Neural cell (in vitro differentiated cells): ENCODE measurements around the gene SS18L1. TPM values are rescaled to one million over a fixed set of nuclear protein-coding genes. Genes with fewer than 3 reads are reported as not detected.

Source experiments
- H2AFZ ChIP-seq: fragments of 200-600, 300-800 bp; sonication (generic), shearing (Covaris generic); 2 replicates; pipeline ENCODE4 v1.6.0; 2014; ENCODE audit warnings: low read depth, mild to moderate bottlenecking, antibody characterized with exemption, low read length, moderate library complexity
- H3F3A ChIP-seq: fragments of 200-600 bp; shearing (Covaris generic); 2 replicates; pipeline ENCODE4 v1.6.1; 2016; ENCODE audit warnings: mild to moderate bottlenecking, moderate library complexity, mixed read lengths, antibody characterized with exemption, low read length; ENCODE audit not compliant: insufficient read depth, poor library complexity, severe bottlenecking
- H3K27ac ChIP-seq: fragments of 200-600, 300-800 bp; sonication (generic), shearing (Covaris generic); 2 replicates; pipeline ENCODE4 v1.5.1; 2014; ENCODE audit warnings: mild to moderate bottlenecking, low read length, moderate library complexity
- H3K27me3 ChIP-seq: fragments of 300-800, 200-600 bp; sonication (generic), shearing (Covaris generic); 2 replicates; pipeline ENCODE4 v1.6.0; 2014; ENCODE audit warnings: mild to moderate bottlenecking, low read depth, low read length, moderate library complexity; ENCODE audit not compliant: insufficient read depth
- H3K36me3 ChIP-seq: fragments of 300-800, 200-600 bp; sonication (generic), shearing (Covaris generic); 2 replicates; pipeline ENCODE4 v1.5.1; 2014; ENCODE audit warnings: mild to moderate bottlenecking, antibody characterized with exemption, low read length, moderate library complexity; ENCODE audit not compliant: insufficient read depth
- H3K4me2 ChIP-seq: fragments of 300-800, 200-600 bp; sonication (generic), shearing (Covaris generic); 2 replicates; pipeline ENCODE4 v1.6.0; 2014; ENCODE audit warnings: mild to moderate bottlenecking, low read length
- H3K4me3 ChIP-seq: fragments of 300-800, 200-600 bp; sonication (generic), shearing (Covaris generic); 2 replicates; pipeline ENCODE4 v1.5.1; 2014; ENCODE audit warnings: mild to moderate bottlenecking, low read length, moderate library complexity
- H3K79me2 ChIP-seq: fragments of 200-600 bp; shearing (Covaris generic); replicated peaks from 2 replicates; pipeline ENCODE4 v1.6.0; 2014; ENCODE audit warnings: mild to moderate bottlenecking, low read length, moderate library complexity; ENCODE audit not compliant: insufficient read depth
- H3K9ac ChIP-seq: fragments of 300-800, 200-600 bp; sonication (generic), shearing (Covaris generic); 2 replicates; pipeline ENCODE4 v1.6.1; 2016; ENCODE audit warnings: mild to moderate bottlenecking, low read length, mixed read lengths
- H3K9me2 ChIP-seq: fragments of 200-600 bp; shearing (Covaris generic); 2 replicates; pipeline ENCODE4 v1.6.1; 2016; ENCODE audit warnings: mild to moderate bottlenecking, low read length, mixed read lengths; ENCODE audit not compliant: insufficient read depth
- H3K9me3 ChIP-seq: fragments of 200-600, 300-800 bp; sonication (generic), shearing (Covaris generic); 2 replicates; pipeline ENCODE4 v1.6.1; 2016; ENCODE audit warnings: mild to moderate bottlenecking, mixed run types, low read length, moderate library complexity, mixed read lengths
- H4K20me1 ChIP-seq: fragments of 200-600 bp; shearing (Covaris generic); 2 replicates; pipeline ENCODE4 v1.6.1; 2016; ENCODE audit warnings: mild to moderate bottlenecking, mixed run types; ENCODE audit not compliant: insufficient read depth
- CTCF ChIP-seq: fragments of 450-650 bp; IDR thresholded peaks from 2 replicates; pipeline ENCODE4 v1.5.1; 2014; ENCODE audit warnings: antibody characterized with exemption, mild to moderate bottlenecking, moderate library complexity; ENCODE audit not compliant: poor library complexity, severe bottlenecking
- EP300 ChIP-seq: fragments of 450-650 bp; conservative IDR thresholded peaks from 2 replicates; pipeline ENCODE4 v1.6.1; 2014; ENCODE audit warnings: antibody characterized with exemption, mild to moderate bottlenecking, moderate library complexity; ENCODE audit not compliant: poor library complexity, severe bottlenecking
- EZH2 ChIP-seq: fragments of 200-600, 300-800 bp; shearing (Covaris generic), sonication (generic); IDR thresholded peaks from 2 replicates; pipeline ENCODE4 v1.6.1; 2014; ENCODE audit warnings: antibody characterized with exemption, low read length, borderline replicate concordance, mild to moderate bottlenecking; ENCODE audit not compliant: insufficient read depth, poor library complexity, severe bottlenecking
- MXI1 ChIP-seq: fragments of 450-650 bp; conservative IDR thresholded peaks from 2 replicates; pipeline ENCODE4 v1.6.1; 2014; ENCODE audit warnings: antibody characterized with exemption, mild to moderate bottlenecking; ENCODE audit not compliant: poor library complexity, severe bottlenecking
- POLR2AphosphoS5 ChIP-seq: IDR thresholded peaks from 2 replicates; pipeline ENCODE4 v1.6.1; 2012
- RAD21 ChIP-seq: fragments of 450-650 bp; conservative IDR thresholded peaks from 2 replicates; pipeline ENCODE4 v1.6.1; 2014; ENCODE audit warnings: antibody characterized with exemption, mild to moderate bottlenecking, moderate library complexity
- REST ChIP-seq: IDR thresholded peaks from 2 replicates; pipeline ENCODE4 v1.6.1; 2012; ENCODE audit warnings: borderline replicate concordance
- SMC3 ChIP-seq: fragments of 450-650 bp; conservative IDR thresholded peaks from 2 replicates; pipeline ENCODE4 v1.6.1; 2014; ENCODE audit warnings: antibody characterized with exemption, mild to moderate bottlenecking, moderate library complexity; ENCODE audit not compliant: poor library complexity
- polyA plus RNA-seq: library from polyadenylated mRNA; depleted of rRNA; stranded (reverse); fragments of >200 nt; gene quantifications from 2 replicates; pipeline ENCODE4 v1.2.3, GENCODE V29; 2014

The SS18L1 gene
- polyA plus RNA-seq, 1 donor from 2014 or later = 117 TPM

GRCh38 chr20:62121776-62122653 is 21.6 kb upstream of the SS18L1 start, which contains the start of gene LSM14B:
Gene LSM14B (plus strand): TSS chr20:62122475. CDS start chr20:62122667, 192 bp downstream.
- Histone ChIP-seq H3K27me3 (no peaks in the 10 kb centered on the region), H3K9ac (peak within 1 kb of the TSS; percentile 82), H3K9me3 (no peaks in the 10 kb centered on the region), H3K4me3 (peak within 1 kb of the TSS; percentile 88), H4K20me1 (peaks cover 14% of the 10 kb centered on the region), H3K79me2 (peaks cover 29% of the 10 kb centered on the region), H3K27ac (peak within 1 kb of the TSS; percentile 76), H3K9me2 (no peaks in the 10 kb centered on the region), H3K36me3 (no peaks in the 10 kb centered on the region), H3F3A (peaks cover 6% of the 10 kb centered on the region), H2AFZ (peak within 1 kb of the TSS; percentile 56), H3K4me2 (peak within 1 kb of the TSS; percentile 83)
- TF ChIP-seq SMC3 = peak; percentile 38
- no peak for TF ChIP-seq EZH2
- TF ChIP-seq CTCF = no peak
- TF ChIP-seq POLR2AphosphoS5 = peak; percentile 89
- peak; percentile 87 for TF ChIP-seq MXI1
- TF ChIP-seq EP300 = peak; percentile 38
- peak; percentile 42 for TF ChIP-seq RAD21
- peak; percentile 47 for TF ChIP-seq REST

- TF ChIP-seq SMC3 (peak; percentile 27), EZH2 (no peak), MXI1 (no peak)
- Histone ChIP-seq H3K9me3 (no peaks in the 10 kb centered on the region), H3K9ac (peak overlapping the region; percentile 82), H3K4me2 (peak overlapping the region; percentile 83), H4K20me1 (peaks cover 14% of the 10 kb centered on the region), H3K36me3 (no peaks in the 10 kb centered on the region), H3K27ac (peak overlapping the region; percentile 72), H2AFZ (no peak overlapping the region), H3K9me2 (no peaks in the 10 kb centered on the region), H3F3A (peaks cover 6% of the 10 kb centered on the region), H3K4me3 (peak overlapping the region; percentile 88), H3K79me2 (peaks cover 29% of the 10 kb centered on the region), H3K27me3 (no peaks in the 10 kb centered on the region)
These were observed 20.7 kb upstream of the SS18L1 start for GRCh38 chr20:62122654-62123449.
